Smooth muscle cell of the pulmonary artery (primary cell): Measurements from ENCODE around the gene REEP2. TPM values are rescaled to one million over a fixed set of nuclear protein-coding genes. Genes with fewer than 3 reads are reported as not detected.

ENCODE experiments used
- total RNA-seq: library from RNA; depleted of rRNA; stranded (reverse); fragments of >200 nt; gene quantifications from 2 replicates; pipeline ENCODE4 v1.2.3, GENCODE V29; 2014

REEP2 gene, protein sequence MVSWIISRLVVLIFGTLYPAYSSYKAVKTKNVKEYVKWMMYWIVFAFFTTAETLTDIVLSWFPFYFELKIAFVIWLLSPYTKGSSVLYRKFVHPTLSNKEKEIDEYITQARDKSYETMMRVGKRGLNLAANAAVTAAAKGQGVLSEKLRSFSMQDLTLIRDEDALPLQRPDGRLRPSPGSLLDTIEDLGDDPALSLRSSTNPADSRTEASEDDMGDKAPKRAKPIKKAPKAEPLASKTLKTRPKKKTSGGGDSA
- total RNA-seq, result 11.2 and 29.8 TPM in 2 replicates

DNA sequence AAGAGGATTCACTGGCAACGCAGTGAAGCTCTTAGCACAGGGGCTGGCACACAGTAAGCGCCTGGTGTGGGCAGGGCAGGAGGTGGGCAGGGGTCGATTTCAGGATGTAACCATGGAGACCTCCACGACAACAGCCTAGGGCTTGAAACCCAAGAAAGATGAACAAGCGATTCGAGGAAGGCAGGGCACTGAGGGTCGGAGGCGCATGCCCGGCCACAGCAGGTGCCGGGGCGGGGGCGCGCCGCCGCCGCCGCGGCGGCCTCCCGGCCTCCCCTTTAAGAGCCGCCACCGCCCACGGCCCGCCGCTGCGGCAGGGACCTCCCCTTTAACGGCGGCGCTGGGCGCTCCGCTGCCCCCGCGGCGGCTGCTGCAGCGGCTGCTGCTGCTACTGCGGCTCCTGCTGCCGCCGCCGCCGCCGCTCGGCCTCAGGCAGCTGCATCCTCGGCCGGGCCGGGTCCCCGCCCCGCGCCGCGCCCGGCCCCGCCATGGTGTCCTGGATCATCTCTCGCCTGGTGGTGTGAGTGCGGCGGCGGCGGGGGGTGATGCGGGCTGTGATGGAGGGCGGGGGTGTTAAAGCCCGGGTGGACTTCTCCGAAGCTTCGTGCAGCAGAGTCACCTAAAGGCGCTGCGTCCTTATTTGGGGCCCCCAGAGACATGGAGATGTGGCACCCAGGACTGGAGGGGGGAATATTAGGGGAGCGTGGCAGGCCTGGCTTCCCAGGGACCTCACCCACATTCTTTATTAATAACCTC, at the start of gene REEP2:
REEP2 (plus strand) TSS at position 334 of the 753 bp plus-strand sequence; CDS start at position 486, 152 bp downstream.

DNA sequence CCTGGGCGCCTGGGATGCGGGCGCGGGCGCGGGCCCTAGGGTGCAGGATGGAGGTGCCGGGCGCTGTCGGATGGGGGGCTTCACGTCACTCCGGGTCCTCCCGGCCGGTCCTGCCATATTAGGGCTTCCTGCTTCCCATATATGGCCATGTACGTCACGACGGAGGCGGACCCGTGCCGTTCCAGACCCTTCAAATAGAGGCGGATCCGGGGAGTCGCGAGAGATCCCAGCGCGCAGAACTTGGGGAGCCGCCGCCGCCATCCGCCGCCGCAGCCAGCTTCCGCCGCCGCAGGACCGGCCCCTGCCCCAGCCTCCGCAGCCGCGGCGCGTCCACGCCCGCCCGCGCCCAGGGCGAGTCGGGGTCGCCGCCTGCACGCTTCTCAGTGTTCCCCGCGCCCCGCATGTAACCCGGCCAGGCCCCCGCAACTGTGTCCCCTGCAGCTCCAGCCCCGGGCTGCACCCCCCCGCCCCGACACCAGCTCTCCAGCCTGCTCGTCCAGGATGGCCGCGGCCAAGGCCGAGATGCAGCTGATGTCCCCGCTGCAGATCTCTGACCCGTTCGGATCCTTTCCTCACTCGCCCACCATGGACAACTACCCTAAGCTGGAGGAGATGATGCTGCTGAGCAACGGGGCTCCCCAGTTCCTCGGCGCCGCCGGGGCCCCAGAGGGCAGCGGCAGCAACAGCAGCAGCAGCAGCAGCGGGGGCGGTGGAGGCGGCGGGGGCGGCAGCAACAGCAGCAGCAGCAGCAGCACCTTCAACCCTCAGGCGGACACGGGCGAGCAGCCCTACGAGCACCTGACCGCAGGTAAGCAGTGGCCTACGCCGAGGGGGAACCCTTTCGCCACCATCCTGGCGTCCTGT, 26.6 kb downstream of the REEP2 start, which contains the start of gene EGR1:
EGR1 (plus strand) TSS at position 219 of the 864 bp plus-strand sequence; CDS start at position 502, 283 bp downstream.

Other genes with a start within 250 kb of the REEP2 start
- gene CDC23, start 225.7 kb upstream of the REEP2 start, total RNA-seq, result 19.5 and 21.6 TPM in 2 replicates
- 0.03 TPM in 1 of 2 replicates, not detected in the other for gene GFRA3, start 164.4 kb upstream of the REEP2 start, total RNA-seq
- 0.69 and 1.8 TPM in 2 replicates for gene CDC25C, start 107.3 kb upstream of the REEP2 start, total RNA-seq
- 26.6 and 28.0 TPM in 2 replicates for gene FAM53C, start 100.8 kb upstream of the REEP2 start, total RNA-seq
- 36.8 and 45.2 TPM in 2 replicates for gene KDM3B, start 86.4 kb upstream of the REEP2 start, total RNA-seq
- 3.8 and 7.8 TPM in 2 replicates for gene EGR1, start 26.4 kb downstream of the REEP2 start, total RNA-seq
- gene ETF1, start 104.2 kb downstream of the REEP2 start, total RNA-seq, result 120 and 126 TPM in 2 replicates
- gene HSPA9, start 136.3 kb downstream of the REEP2 start, total RNA-seq, result 293 and 469 TPM in 2 replicates